ENCODE data around the gene MTARC2. TPM values are rescaled to one million over a fixed set of nuclear protein-coding genes. Genes with fewer than 3 reads are reported as not detected.

The MTARC2 gene
- total and polyA plus RNA-seq, 7 experiments from 2014 or later = 1.1 TPM; not detected in 6

- no peak overlapping the region for H3K27ac ChIP-seq (ENCODE audit: low read depth, low read length)
- H3K4me3 ChIP-seq (ENCODE audit: low read length) = no peak overlapping the region
- Mint-ChIP-seq H3K9me3 (no peaks in the 10 kb centered on the region), H3K27ac (peak overlapping the region in 1 of 9 donors; percentile 25), H3K36me3 (no peaks in the 10 kb centered on the region), H3K27me3 (peaks cover 5 to 35% (median 26%) of the 10 kb centered on the region in 5 donors), H3K4me3 (peak overlapping the region in 2 of 10 donors; percentile 77 to 83), H3K4me1 (peaks cover 0 to 9% (median 7%) of the 10 kb centered on the region in 7 donors)
- CTCF ChIA-PET = interaction anchor here (0.5 to 1.4 kb wide), 3 partner anchors 9 to 95 kb away, joined by 3 to 4 read pairs (median 4); no protein-coding TSS in a partner anchor
- H3K9me3 ChIP-seq (ENCODE audit: control insufficient read depth in 2 of 3, low read length in 3 of 3) = no peaks in the 10 kb centered on the region
- no peaks in the 10 kb centered on the region for H3K36me3 ChIP-seq (ENCODE audit: control insufficient read depth in 2 of 3, insufficient read depth in 3 of 3, low read length in 3 of 3)
- DNase-seq (no peak), ATAC-seq (no peak)
- H3K4me1 ChIP-seq (ENCODE audit: control insufficient read depth in 2 of 2, insufficient read depth in 2 of 2, low read length in 2 of 2) = no peaks in the 10 kb centered on the region
- intact Hi-C loops (cut with micrococcal nuclease) = loop anchor here (1.0 to 2.0 kb wide), 4 partner anchors 394 to 1646 kb away; no protein-coding TSS in a partner anchor
- no peaks in the 10 kb centered on the region for H3K27me3 ChIP-seq (ENCODE audit: control insufficient read depth in 2 of 2, insufficient read depth in 2 of 2, low read length in 2 of 2)
- POLR2A ChIA-PET = interaction anchor here (0.6 kb wide), 1 partner anchor 1133 kb away, joined by 3 read pairs; no protein-coding TSS in a partner anchor
Measured at GRCh38 chr1:220809704-220810103, 61.6 kb downstream of the MTARC2 start.

- Histone ChIP-seq H3K9me3 (ENCODE audit: control insufficient read depth in 2 of 3, low read length in 3 of 3) (no peaks in the 10 kb centered on the region), H3K36me3 (ENCODE audit: control insufficient read depth in 2 of 3, insufficient read depth in 3 of 3, low read length in 3 of 3) (no peaks in the 10 kb centered on the region), H3K4me3 (ENCODE audit: low read length) (no peak overlapping the region), H3K4me1 (ENCODE audit: control insufficient read depth in 2 of 2, insufficient read depth in 2 of 2, low read length in 2 of 2) (no peaks in the 10 kb centered on the region), H3K27ac (ENCODE audit: low read depth, low read length) (no peak overlapping the region), H3K27me3 (ENCODE audit: control insufficient read depth in 2 of 2, insufficient read depth in 2 of 2, low read length in 2 of 2) (no peaks in the 10 kb centered on the region)
- H3K9me3 Mint-ChIP-seq = no peaks in the 10 kb centered on the region
- intact Hi-C loops (cut with micrococcal nuclease) = loop anchor here (1.0 to 2.0 kb wide), 4 partner anchors 393 to 1645 kb away; no protein-coding TSS in a partner anchor
- ChIA-PET CTCF (interaction anchor here (1.4 kb wide), 1 partner anchor 20 kb away, joined by 4 read pairs; no protein-coding TSS in a partner anchor), POLR2A (interaction anchor here (0.6 kb wide), 1 partner anchor 1134 kb away, joined by 3 read pairs; no protein-coding TSS in a partner anchor)
- DNase-seq = peak; percentile 48 to 71 (median 59)
- peaks cover 0 to 9% (median 7%) of the 10 kb centered on the region in 7 donors for H3K4me1 Mint-ChIP-seq
- ATAC-seq = peak; percentile 97
- H3K36me3 Mint-ChIP-seq = no peaks in the 10 kb centered on the region
- peak overlapping the region; percentile 33 to 86 (median 75) for H3K4me3 Mint-ChIP-seq
- peaks cover 5 to 33% (median 26%) of the 10 kb centered on the region in 5 donors for H3K27me3 Mint-ChIP-seq
- peak overlapping the region in 1 of 9 donors; percentile 25 for H3K27ac Mint-ChIP-seq
Measured at GRCh38 chr1:220810179-220810653, 62.1 kb downstream of the MTARC2 start.

- Mint-ChIP-seq H3K4me1 (peaks cover 0 to 9% (median 7%) of the 10 kb centered on the region in 7 donors), H3K27ac (no peak overlapping the region), H3K36me3 (no peaks in the 10 kb centered on the region), H3K27me3 (peaks cover 5 to 33% (median 26%) of the 10 kb centered on the region in 5 donors), H3K9me3 (no peaks in the 10 kb centered on the region), H3K4me3 (peak overlapping the region in 7 of 10 donors; percentile 60 to 86 (median 76))
- Histone ChIP-seq H3K9me3 (ENCODE audit: control insufficient read depth in 2 of 3, low read length in 3 of 3) (no peaks in the 10 kb centered on the region), H3K27me3 (ENCODE audit: control insufficient read depth in 2 of 2, insufficient read depth in 2 of 2, low read length in 2 of 2) (no peaks in the 10 kb centered on the region), H3K36me3 (ENCODE audit: control insufficient read depth in 2 of 3, insufficient read depth in 3 of 3, low read length in 3 of 3) (no peaks in the 10 kb centered on the region), H3K4me3 (ENCODE audit: low read length) (no peak overlapping the region), H3K27ac (ENCODE audit: low read depth, low read length) (no peak overlapping the region), H3K4me1 (ENCODE audit: control insufficient read depth in 2 of 2, insufficient read depth in 2 of 2, low read length in 2 of 2) (no peaks in the 10 kb centered on the region)
- CTCF ChIA-PET = interaction anchor here (0.6 kb wide), 1 partner anchor 10 kb away, joined by 3 read pairs; no protein-coding TSS in a partner anchor
- POLR2A ChIA-PET = no interaction called here
- intact Hi-C loops (cut with micrococcal nuclease) = loop anchor here (1.0 to 2.0 kb wide), 4 partner anchors 392 to 1644 kb away; no protein-coding TSS in a partner anchor
- no peak for ATAC-seq
- DNase-seq = no peak
Measured at GRCh38 chr1:220810963-220811362, 62.8 kb downstream of the MTARC2 start.

- no peaks in the 10 kb centered on the region for H3K36me3 ChIP-seq (ENCODE audit: control insufficient read depth in 2 of 3, insufficient read depth in 3 of 3, low read length in 3 of 3)
- no peak overlapping the region for H3K27ac Mint-ChIP-seq
- no peaks in the 10 kb centered on the region for H3K36me3 Mint-ChIP-seq
- DNase-seq = no peak
- no peaks in the 10 kb centered on the region for H3K9me3 ChIP-seq (ENCODE audit: control insufficient read depth in 2 of 3, low read length in 3 of 3)
- H3K27ac ChIP-seq (ENCODE audit: low read depth, low read length) = no peak overlapping the region
- no peaks in the 10 kb centered on the region for H3K9me3 Mint-ChIP-seq
- peaks cover 5 to 33% (median 26%) of the 10 kb centered on the region in 5 donors for H3K27me3 Mint-ChIP-seq
- ChIA-PET CTCF (no interaction called here), POLR2A (no interaction called here)
- H3K4me3 ChIP-seq (ENCODE audit: low read length) = no peak overlapping the region
- H3K27me3 ChIP-seq (ENCODE audit: control insufficient read depth in 2 of 2, insufficient read depth in 2 of 2, low read length in 2 of 2) = no peaks in the 10 kb centered on the region
- intact Hi-C loops (cut with micrococcal nuclease) = loop anchor here in 1 of 2 donors (2.0 kb wide), 1 partner anchor 1197 kb away; no protein-coding TSS in a partner anchor
- no peaks in the 10 kb centered on the region for H3K4me1 ChIP-seq (ENCODE audit: control insufficient read depth in 2 of 2, insufficient read depth in 2 of 2, low read length in 2 of 2)
- no peak overlapping the region for H3K4me3 Mint-ChIP-seq
- H3K4me1 Mint-ChIP-seq = peaks cover 0 to 9% (median 7%) of the 10 kb centered on the region in 7 donors
- ATAC-seq = no peak
Measured at GRCh38 chr1:220811695-220812094, 63.6 kb downstream of the MTARC2 start.

GRCh38 chr1:220812308-220812707, 64.2 kb downstream of the MTARC2 start:
- intact Hi-C loops (cut with micrococcal nuclease) = no loop called here
- no peaks in the 10 kb centered on the region for H3K36me3 ChIP-seq (ENCODE audit: control insufficient read depth in 2 of 3, insufficient read depth in 3 of 3, low read length in 3 of 3)
- no peak for ATAC-seq

GRCh38 chr1:220813013-220813412, 64.9 kb downstream of the MTARC2 start:
- peaks cover 0 to 9% (median 7%) of the 10 kb centered on the region in 7 donors for H3K4me1 Mint-ChIP-seq
- Histone ChIP-seq H3K27ac (ENCODE audit: low read depth, low read length) (no peak overlapping the region), H3K4me3 (ENCODE audit: low read length) (no peak overlapping the region), H3K9me3 (ENCODE audit: control insufficient read depth in 2 of 3, low read length in 3 of 3) (no peaks in the 10 kb centered on the region), H3K27me3 (ENCODE audit: control insufficient read depth in 2 of 2, insufficient read depth in 2 of 2, low read length in 2 of 2) (no peaks in the 10 kb centered on the region), H3K4me1 (ENCODE audit: control insufficient read depth in 2 of 2, insufficient read depth in 2 of 2, low read length in 2 of 2) (no peaks in the 10 kb centered on the region), H3K36me3 (ENCODE audit: control insufficient read depth in 2 of 3, insufficient read depth in 3 of 3, low read length in 3 of 3) (no peaks in the 10 kb centered on the region)
- H3K9me3 Mint-ChIP-seq = no peaks in the 10 kb centered on the region
- intact Hi-C loops (cut with micrococcal nuclease) = no loop called here
- H3K4me3 Mint-ChIP-seq = no peak overlapping the region
- ChIA-PET CTCF (no interaction called here), POLR2A (no interaction called here)
- no peak for DNase-seq
- ATAC-seq = no peak
- H3K36me3 Mint-ChIP-seq = no peaks in the 10 kb centered on the region
- peaks cover 5 to 33% (median 26%) of the 10 kb centered on the region in 5 donors for H3K27me3 Mint-ChIP-seq
- H3K27ac Mint-ChIP-seq = no peak overlapping the region

More at GRCh38 chr1:220812308-220812707, 64.2 kb downstream of the MTARC2 start:
- Mint-ChIP-seq H3K27me3 (peaks cover 5 to 33% (median 26%) of the 10 kb centered on the region in 5 donors), H3K9me3 (no peaks in the 10 kb centered on the region), H3K27ac (no peak overlapping the region), H3K36me3 (no peaks in the 10 kb centered on the region), H3K4me3 (no peak overlapping the region), H3K4me1 (peaks cover 0 to 9% (median 7%) of the 10 kb centered on the region in 7 donors)
- no peaks in the 10 kb centered on the region for H3K27me3 ChIP-seq (ENCODE audit: control insufficient read depth in 2 of 2, insufficient read depth in 2 of 2, low read length in 2 of 2)
- H3K9me3 ChIP-seq (ENCODE audit: control insufficient read depth in 2 of 3, low read length in 3 of 3) = no peaks in the 10 kb centered on the region
- POLR2A ChIA-PET = no interaction called here
- CTCF ChIA-PET = no interaction called here
- DNase-seq = no peak
- H3K4me1 ChIP-seq (ENCODE audit: control insufficient read depth in 2 of 2, insufficient read depth in 2 of 2, low read length in 2 of 2) = no peaks in the 10 kb centered on the region
- no peak overlapping the region for H3K4me3 ChIP-seq (ENCODE audit: low read length)
- no peak overlapping the region for H3K27ac ChIP-seq (ENCODE audit: low read depth, low read length)

Data from naive thymus-derived CD4-positive, alpha-beta T cell (primary cell).